GM21576 (cell line): Measurements from ENCODE around the gene SFMBT2.
"Not testable (repeated sequence)": the region's sequence is repeated elsewhere in the genome, so short reads cannot be mapped to it uniquely, and the experiment has no call there.

Source experiments
- ATAC-seq: cut with Tn5 transposase; IDR thresholded peaks from one replicate; pipeline ENCODE4 v1.9.1; 2021; ENCODE audit warnings: mild to moderate bottlenecking, moderate library complexity; ENCODE audit not compliant: unreplicated experiment

Gene SFMBT2

GRCh38 chr10:7194571-7194970 is 216.3 kb downstream of the SFMBT2 start:
- no peak for ATAC-seq

GRCh38 chr10:7193369-7193768 is 217.5 kb downstream of the SFMBT2 start:
- ATAC-seq = no peak

GRCh38 chr10:7192831-7193361 is 217.9 kb downstream of the SFMBT2 start:
- no peak for ATAC-seq

- ATAC-seq = no peak
Observed at GRCh38 chr10:7192061-7192460, 218.8 kb downstream of the SFMBT2 start.

- ATAC-seq = not testable (repeated sequence)
Observed at GRCh38 chr10:7190772-7191171, 220.1 kb downstream of the SFMBT2 start.

- no peak for ATAC-seq
Observed at GRCh38 chr10:7189909-7190308, 220.9 kb downstream of the SFMBT2 start.

GRCh38 chr10:7188456-7189050 is 222.3 kb downstream of the SFMBT2 start:
- no peak for ATAC-seq

- no peak for ATAC-seq
Observed at GRCh38 chr10:7186387-7187018, 224.3 kb downstream of the SFMBT2 start.

- no peak for ATAC-seq
Observed at GRCh38 chr10:7185367-7185690, 225.5 kb downstream of the SFMBT2 start.

GRCh38 chr10:7184660-7185366 is 226.0 kb downstream of the SFMBT2 start:
- ATAC-seq = no peak

GRCh38 chr10:7184116-7184515 is 226.7 kb downstream of the SFMBT2 start:
- ATAC-seq = not testable (repeated sequence)

- ATAC-seq = not testable (repeated sequence)
Observed at GRCh38 chr10:7182327-7182726, 228.5 kb downstream of the SFMBT2 start.

- ATAC-seq = no peak
Observed at GRCh38 chr10:7181420-7181819, 229.4 kb downstream of the SFMBT2 start.

- no peak for ATAC-seq
Observed at GRCh38 chr10:7179536-7179935, 231.3 kb downstream of the SFMBT2 start.

GRCh38 chr10:7173948-7174347 is 236.9 kb downstream of the SFMBT2 start:
- no peak for ATAC-seq

- ATAC-seq = no peak
Observed at GRCh38 chr10:7171825-7172224, 239.0 kb downstream of the SFMBT2 start.

- ATAC-seq = no peak
Observed at GRCh38 chr10:7170626-7171322, 240.1 kb downstream of the SFMBT2 start.

- no peak for ATAC-seq
Observed at GRCh38 chr10:7168414-7168813, 242.4 kb downstream of the SFMBT2 start.

GRCh38 chr10:7165500-7166177 is 245.2 kb downstream of the SFMBT2 start:
- no peak for ATAC-seq

GRCh38 chr10:7164955-7165354 is 245.9 kb downstream of the SFMBT2 start:
- ATAC-seq = no peak

- ATAC-seq = no peak
Observed at GRCh38 chr10:7162331-7162730, 248.5 kb downstream of the SFMBT2 start.
